ENCODE measurements around the gene UTS2B. TPM values are rescaled to one million over a fixed set of nuclear protein-coding genes. Genes with fewer than 3 reads are reported as not detected.

The UTS2B gene
- total RNA-seq, 1 experiment from 2014 or later = not detected

DNA sequence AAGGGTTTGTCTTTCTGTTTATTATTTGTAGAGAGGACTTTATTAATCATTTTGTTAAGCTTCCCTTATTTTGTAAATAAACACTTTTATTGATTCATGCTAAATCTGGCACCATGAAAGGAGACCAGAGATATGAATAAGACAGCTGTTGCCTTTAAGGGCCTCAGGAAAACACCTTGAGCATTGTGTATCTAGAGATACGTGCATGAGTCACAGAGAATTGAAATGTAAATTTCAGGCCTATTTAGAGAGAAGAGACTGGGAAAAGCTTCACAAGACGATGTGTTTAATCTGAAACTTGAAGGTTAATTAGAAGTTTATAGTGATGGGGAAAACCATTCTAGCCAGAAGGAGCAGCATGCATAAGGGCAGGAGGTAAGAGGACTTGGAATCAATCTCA is 28.6 kb upstream of the UTS2B start:
- H3K27me3 ChIP-seq (ENCODE audit: low read length) = no peaks in the 10 kb centered on the region
- H3K4me2 ChIP-seq (ENCODE audit: low read depth, low read length, poor library complexity, severe bottlenecking) = no peak overlapping the region
- no peaks in the 10 kb centered on the region for H4K20me1 ChIP-seq (ENCODE audit: insufficient read depth, low read depth, low read length)
- H3K9me2 ChIP-seq (replicated peaks; ENCODE audit: insufficient read depth, low read length) = no peaks in the 10 kb centered on the region
- no peak overlapping the region for H3K9ac ChIP-seq (ENCODE audit: low read length)
- no peak for DNase-seq
- H3K79me2 ChIP-seq (ENCODE audit: low read length) = no peaks in the 10 kb centered on the region
- H2AFZ ChIP-seq (ENCODE audit: low read length) = no peak overlapping the region
- no peak overlapping the region for H3K4me3 ChIP-seq (ENCODE audit: low read length)
- no peaks in the 10 kb centered on the region for H3K36me3 ChIP-seq (ENCODE audit: insufficient read depth, low read length)
- H3K4me1 ChIP-seq (ENCODE audit: low read length) = no peaks in the 10 kb centered on the region
- H3K9me3 ChIP-seq (ENCODE audit: low read length) = no peaks in the 10 kb centered on the region
- H3K27ac ChIP-seq (ENCODE audit: low read length) = no peak overlapping the region

DNA sequence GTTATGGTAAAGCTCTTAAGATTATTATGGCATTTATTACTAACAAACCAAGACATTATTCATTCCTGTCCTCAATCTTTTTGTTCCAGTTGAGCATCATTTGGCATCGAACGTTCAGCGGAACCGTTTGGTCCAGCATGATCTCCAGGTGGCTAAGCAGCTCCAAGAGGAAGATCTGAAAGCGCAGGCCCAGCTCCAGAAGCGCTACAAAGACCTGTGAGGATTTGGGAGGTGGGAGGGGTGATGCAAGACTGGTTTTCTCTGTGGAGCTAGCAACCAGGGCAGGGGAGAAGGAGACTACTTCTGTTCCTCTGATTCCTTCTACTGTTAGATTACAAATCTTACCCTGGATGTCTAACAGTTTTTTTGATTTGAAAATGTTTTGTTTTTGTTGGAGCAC is 27.6 kb upstream of the UTS2B start:
- Histone ChIP-seq H3K9me2 (replicated peaks; ENCODE audit: insufficient read depth, low read length) (no peaks in the 10 kb centered on the region), H3K4me3 (ENCODE audit: low read length) (no peak overlapping the region), H3K27ac (ENCODE audit: low read length) (no peak overlapping the region), H2AFZ (ENCODE audit: low read length) (no peak overlapping the region), H3K36me3 (ENCODE audit: insufficient read depth, low read length) (no peaks in the 10 kb centered on the region), H3K27me3 (ENCODE audit: low read length) (no peaks in the 10 kb centered on the region), H3K79me2 (ENCODE audit: low read length) (no peaks in the 10 kb centered on the region), H3K4me1 (ENCODE audit: low read length) (no peaks in the 10 kb centered on the region), H3K4me2 (ENCODE audit: low read depth, low read length, poor library complexity, severe bottlenecking) (no peak overlapping the region), H4K20me1 (ENCODE audit: insufficient read depth, low read depth, low read length) (no peaks in the 10 kb centered on the region), H3K9me3 (ENCODE audit: low read length) (no peaks in the 10 kb centered on the region), H3K9ac (ENCODE audit: low read length) (no peak overlapping the region)
- DNase-seq = no peak

DNA sequence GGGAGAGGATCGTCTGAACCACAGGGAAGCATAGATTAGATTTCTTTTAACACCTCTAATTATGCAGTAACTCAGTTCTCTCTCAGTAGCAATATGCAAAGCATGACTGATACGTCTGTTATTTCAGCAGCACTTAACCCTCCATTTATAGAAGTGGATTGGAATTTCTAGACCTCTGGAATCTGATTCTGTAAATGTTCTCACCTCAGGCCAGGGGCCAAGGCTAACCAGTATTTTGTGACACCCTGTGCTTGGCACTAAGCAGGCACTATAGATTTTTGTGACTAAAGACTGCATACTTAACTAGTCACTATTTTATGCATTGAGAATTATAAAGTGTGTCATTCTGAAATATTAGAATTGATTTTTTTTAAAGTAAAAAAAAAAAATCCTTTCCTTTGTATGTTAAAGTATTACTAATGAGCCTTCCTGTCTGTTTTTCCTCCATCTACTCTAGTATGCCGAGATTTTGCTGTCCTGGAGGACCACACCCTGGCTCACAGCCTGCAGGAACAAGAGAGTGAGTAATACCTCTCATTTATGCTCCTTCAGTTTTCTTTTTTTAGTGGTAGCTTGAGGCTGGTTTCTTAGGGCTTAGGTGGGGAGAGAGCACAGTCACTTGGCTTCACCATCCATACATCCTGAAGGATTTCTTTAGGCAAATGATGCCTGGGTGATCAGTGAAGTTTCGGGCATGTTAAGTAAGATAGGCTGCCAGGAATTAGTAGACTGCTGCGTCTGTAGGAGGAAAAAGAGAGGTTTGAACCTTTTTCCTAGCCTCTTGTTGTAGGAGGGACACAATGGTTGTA is 26.5 kb upstream of the UTS2B start:
- Histone ChIP-seq H3K9me3 (ENCODE audit: low read length) (no peaks in the 10 kb centered on the region), H3K36me3 (ENCODE audit: insufficient read depth, low read length) (no peaks in the 10 kb centered on the region), H3K4me3 (ENCODE audit: low read length) (no peak overlapping the region), H4K20me1 (ENCODE audit: insufficient read depth, low read depth, low read length) (no peaks in the 10 kb centered on the region), H3K4me1 (ENCODE audit: low read length) (no peaks in the 10 kb centered on the region), H3K9me2 (replicated peaks; ENCODE audit: insufficient read depth, low read length) (no peaks in the 10 kb centered on the region; the same call in 1 of the 2 replicates), H3K4me2 (ENCODE audit: low read depth, low read length, poor library complexity, severe bottlenecking) (no peak overlapping the region), H3K27me3 (ENCODE audit: low read length) (no peaks in the 10 kb centered on the region), H2AFZ (ENCODE audit: low read length) (no peak overlapping the region), H3K27ac (ENCODE audit: low read length) (no peak overlapping the region), H3K79me2 (ENCODE audit: low read length) (no peaks in the 10 kb centered on the region), H3K9ac (ENCODE audit: low read length) (no peak overlapping the region)
- no peak for DNase-seq

DNA sequence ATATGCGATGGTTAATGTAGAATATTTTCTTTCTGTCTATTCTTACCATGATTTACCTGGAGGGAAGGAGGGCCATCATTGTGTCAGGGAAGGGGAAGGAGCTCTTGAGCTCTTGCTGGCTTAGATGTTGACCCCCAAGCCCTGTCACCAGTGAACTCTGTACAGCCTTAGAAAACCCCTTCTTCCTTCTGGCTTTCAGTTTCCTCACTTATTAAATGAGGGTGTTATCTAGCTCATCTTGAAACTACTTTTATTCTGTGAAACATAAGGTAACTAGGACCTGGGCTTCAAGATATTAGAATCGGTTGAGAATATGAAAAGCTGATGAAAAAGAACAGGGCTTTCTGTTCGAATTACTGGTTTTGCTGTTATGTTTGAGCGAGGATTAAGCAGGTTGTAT is 25.1 kb upstream of the UTS2B start:
- no peaks in the 10 kb centered on the region for H4K20me1 ChIP-seq (ENCODE audit: insufficient read depth, low read depth, low read length)
- H2AFZ ChIP-seq (ENCODE audit: low read length) = no peak overlapping the region
- no peaks in the 10 kb centered on the region for H3K4me1 ChIP-seq (ENCODE audit: low read length)
- H3K9me2 ChIP-seq (replicated peaks; ENCODE audit: insufficient read depth, low read length) = no peaks in the 10 kb centered on the region; the same call in 1 of the 2 replicates
- no peak overlapping the region for H3K9ac ChIP-seq (ENCODE audit: low read length)
- no peaks in the 10 kb centered on the region for H3K27me3 ChIP-seq (ENCODE audit: low read length)
- H3K36me3 ChIP-seq (ENCODE audit: insufficient read depth, low read length) = no peaks in the 10 kb centered on the region
- DNase-seq = no peak
- no peak overlapping the region for H3K27ac ChIP-seq (ENCODE audit: low read length)
- no peak overlapping the region for H3K4me2 ChIP-seq (ENCODE audit: low read depth, low read length, poor library complexity, severe bottlenecking)
- no peaks in the 10 kb centered on the region for H3K79me2 ChIP-seq (ENCODE audit: low read length)
- H3K9me3 ChIP-seq (ENCODE audit: low read length) = no peaks in the 10 kb centered on the region
- H3K4me3 ChIP-seq (ENCODE audit: low read length) = no peak overlapping the region

DNA sequence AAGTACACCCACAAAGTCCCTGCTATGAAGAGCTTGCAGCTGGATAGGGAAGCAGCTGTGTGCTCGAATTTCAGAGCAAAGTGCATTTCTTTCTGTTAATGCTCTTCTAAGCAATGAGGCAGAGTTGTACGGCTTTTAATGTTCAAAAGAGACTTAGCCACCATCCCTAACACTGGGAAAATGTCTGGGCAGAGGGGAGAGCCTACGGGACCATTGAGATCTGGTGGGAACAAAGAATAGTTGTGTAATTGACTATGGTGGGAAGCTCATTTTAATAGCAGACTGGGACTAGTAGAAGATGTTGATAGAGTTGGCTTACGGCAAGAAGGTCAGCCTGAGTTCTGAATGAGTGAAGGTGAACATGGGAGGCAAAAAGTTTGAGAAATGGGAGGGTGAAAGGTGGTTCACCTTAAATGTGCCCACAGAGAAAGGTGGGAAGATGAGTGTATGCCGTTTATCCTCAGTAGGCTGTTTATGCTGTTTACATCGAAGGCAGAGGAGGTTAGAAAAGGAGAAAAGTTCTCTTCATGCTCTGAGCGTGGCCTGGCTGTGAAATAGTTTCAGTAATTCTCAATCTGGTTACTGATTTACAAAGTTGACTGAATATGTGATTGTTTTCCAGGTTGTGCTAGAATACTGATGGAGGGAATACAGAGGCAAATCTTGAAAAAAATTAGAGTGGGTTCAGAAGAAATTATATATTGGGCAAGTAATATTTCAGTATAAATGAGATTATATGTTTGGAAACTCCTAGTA is 22.9 kb upstream of the UTS2B start:
- no peak overlapping the region for H3K9ac ChIP-seq (ENCODE audit: low read length)
- no peak overlapping the region for H3K4me2 ChIP-seq (ENCODE audit: low read depth, low read length, poor library complexity, severe bottlenecking)

DNA sequence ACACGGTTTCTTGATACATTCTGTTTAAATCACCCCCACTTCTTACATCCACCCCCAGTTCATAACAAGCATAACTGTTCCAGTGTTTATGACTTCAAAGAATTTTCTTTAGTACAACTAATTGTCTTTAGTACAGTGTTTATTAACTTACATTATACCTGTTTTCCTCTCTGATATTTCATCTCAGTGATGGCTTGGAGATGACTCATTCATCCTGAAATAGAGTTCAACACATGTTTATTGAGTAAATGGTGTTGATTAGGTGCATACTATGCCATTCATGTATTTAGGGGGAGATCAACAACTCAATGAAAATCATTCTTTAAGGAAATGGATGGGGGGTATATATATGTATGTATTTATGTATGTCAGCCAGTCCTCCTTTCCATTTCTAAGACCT is 21.7 kb upstream of the UTS2B start:
- Histone ChIP-seq H3K27ac (ENCODE audit: low read length) (no peak overlapping the region), H3K4me2 (ENCODE audit: low read depth, low read length, poor library complexity, severe bottlenecking) (no peak overlapping the region), H3K27me3 (ENCODE audit: low read length) (no peaks in the 10 kb centered on the region), H3K9me2 (replicated peaks; ENCODE audit: insufficient read depth, low read length) (no peaks in the 10 kb centered on the region; the same call in 1 of the 2 replicates), H4K20me1 (ENCODE audit: insufficient read depth, low read depth, low read length) (no peaks in the 10 kb centered on the region), H3K9ac (ENCODE audit: low read length) (no peak overlapping the region), H3K4me3 (ENCODE audit: low read length) (no peak overlapping the region), H3K36me3 (ENCODE audit: insufficient read depth, low read length) (no peaks in the 10 kb centered on the region), H3K9me3 (ENCODE audit: low read length) (no peaks in the 10 kb centered on the region), H3K79me2 (ENCODE audit: low read length) (no peaks in the 10 kb centered on the region), H3K4me1 (ENCODE audit: low read length) (no peaks in the 10 kb centered on the region), H2AFZ (ENCODE audit: low read length) (no peak overlapping the region)
- no peak for DNase-seq

More for the DNA sequence above, 22.9 kb upstream of the UTS2B start:
- Histone ChIP-seq H4K20me1 (ENCODE audit: insufficient read depth, low read depth, low read length) (no peaks in the 10 kb centered on the region), H3K9me2 (replicated peaks; ENCODE audit: insufficient read depth, low read length) (no peaks in the 10 kb centered on the region; the same call in 1 of the 2 replicates), H3K79me2 (ENCODE audit: low read length) (no peaks in the 10 kb centered on the region), H3K4me3 (ENCODE audit: low read length) (no peak overlapping the region), H3K4me1 (ENCODE audit: low read length) (no peaks in the 10 kb centered on the region), H3K9me3 (ENCODE audit: low read length) (no peaks in the 10 kb centered on the region), H3K36me3 (ENCODE audit: insufficient read depth, low read length) (no peaks in the 10 kb centered on the region), H2AFZ (ENCODE audit: low read length) (no peak overlapping the region), H3K27ac (ENCODE audit: low read length) (no peak overlapping the region), H3K27me3 (ENCODE audit: low read length) (no peaks in the 10 kb centered on the region)
- DNase-seq = no peak

DNA sequence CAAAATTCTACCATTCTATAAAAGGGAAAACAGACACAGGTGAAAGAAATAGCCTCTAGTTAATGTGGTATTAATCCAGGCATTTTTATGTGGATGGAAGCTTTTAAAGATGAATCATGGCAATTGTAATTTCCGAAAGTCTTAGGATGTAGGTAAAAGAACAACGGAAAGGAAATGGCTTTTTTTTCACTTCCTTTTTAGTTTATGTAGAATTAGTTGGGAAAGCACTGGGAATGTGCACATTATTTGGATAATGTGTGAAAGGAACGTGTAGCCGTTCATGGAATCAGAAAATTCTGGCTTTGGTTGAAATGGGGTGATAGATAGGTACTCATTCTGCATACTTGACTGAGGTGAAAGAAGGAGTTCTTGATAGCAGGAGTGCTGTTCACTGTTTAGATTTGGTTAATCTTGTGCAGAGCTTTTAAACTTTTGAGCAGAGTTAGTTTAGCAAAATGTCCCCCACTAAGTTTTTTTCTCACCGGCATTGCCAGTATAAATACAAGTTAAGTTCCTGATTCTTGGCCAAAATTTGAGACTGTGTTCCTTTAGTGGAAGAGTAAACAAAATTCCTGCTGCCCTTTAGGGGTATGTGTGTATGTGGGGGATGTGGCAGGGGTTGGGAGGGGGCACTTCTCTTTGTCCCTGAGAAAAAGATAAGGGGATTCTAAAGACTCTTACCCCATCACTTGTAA is 20.2 kb upstream of the UTS2B start:
- H3K4me3 ChIP-seq (ENCODE audit: low read length) = no peak overlapping the region
- no peaks in the 10 kb centered on the region for H3K36me3 ChIP-seq (ENCODE audit: insufficient read depth, low read length)
- no peak overlapping the region for H3K9ac ChIP-seq (ENCODE audit: low read length)
- no peaks in the 10 kb centered on the region for H3K27me3 ChIP-seq (ENCODE audit: low read length)
- H2AFZ ChIP-seq (ENCODE audit: low read length) = no peak overlapping the region
- no peak overlapping the region for H3K4me2 ChIP-seq (ENCODE audit: low read depth, low read length, poor library complexity, severe bottlenecking)
- DNase-seq = no peak
- H3K9me3 ChIP-seq (ENCODE audit: low read length) = no peaks in the 10 kb centered on the region; the same call in 1 of the 2 replicates
- H3K9me2 ChIP-seq (replicated peaks; ENCODE audit: insufficient read depth, low read length) = no peaks in the 10 kb centered on the region; the same call in 1 of the 2 replicates
- no peaks in the 10 kb centered on the region for H3K4me1 ChIP-seq (ENCODE audit: low read length)
- H3K79me2 ChIP-seq (ENCODE audit: low read length) = no peaks in the 10 kb centered on the region
- no peak overlapping the region for H3K27ac ChIP-seq (ENCODE audit: low read length)
- H4K20me1 ChIP-seq (ENCODE audit: insufficient read depth, low read depth, low read length) = no peaks in the 10 kb centered on the region

DNA sequence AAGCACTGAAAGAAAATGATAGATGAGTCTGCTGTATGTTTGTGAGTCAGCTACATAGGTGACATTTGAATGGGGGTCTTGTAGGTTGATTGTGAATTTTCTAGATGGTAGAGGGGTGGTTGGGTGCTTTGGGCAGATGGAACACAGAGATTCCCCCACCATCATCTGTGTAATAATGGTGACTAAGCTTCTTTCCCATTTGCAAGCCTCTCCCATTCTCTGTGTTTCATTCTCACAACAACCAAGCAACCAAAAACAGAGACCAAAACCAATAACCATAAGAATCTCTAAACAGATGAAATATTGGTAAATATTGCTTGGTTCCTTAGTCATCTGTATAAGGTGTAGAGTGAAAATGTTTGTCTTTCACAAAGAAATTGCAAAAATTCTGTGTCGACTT is 17.8 kb upstream of the UTS2B start:
- H4K20me1 ChIP-seq (ENCODE audit: insufficient read depth, low read depth, low read length) = no peaks in the 10 kb centered on the region
- no peak overlapping the region for H2AFZ ChIP-seq (ENCODE audit: low read length)
- H3K9me3 ChIP-seq (ENCODE audit: low read length) = no peaks in the 10 kb centered on the region; the same call in 1 of the 2 replicates
- no peaks in the 10 kb centered on the region for H3K79me2 ChIP-seq (ENCODE audit: low read length)
- no peaks in the 10 kb centered on the region for H3K4me1 ChIP-seq (ENCODE audit: low read length)
- no peak overlapping the region for H3K9ac ChIP-seq (ENCODE audit: low read length)
- H3K9me2 ChIP-seq (replicated peaks; ENCODE audit: insufficient read depth, low read length) = no peaks in the 10 kb centered on the region; the same call in 1 of the 2 replicates
- no peak overlapping the region for H3K4me3 ChIP-seq (ENCODE audit: low read length)
- no peaks in the 10 kb centered on the region for H3K36me3 ChIP-seq (ENCODE audit: insufficient read depth, low read length)
- no peak for DNase-seq
- H3K4me2 ChIP-seq (ENCODE audit: low read depth, low read length, poor library complexity, severe bottlenecking) = no peak overlapping the region
- H3K27me3 ChIP-seq (ENCODE audit: low read length) = no peaks in the 10 kb centered on the region
- H3K27ac ChIP-seq (ENCODE audit: low read length) = no peak overlapping the region
